HG03469 (cell line): ENCODE measurements around the gene ARPC2.

Source experiments
- ATAC-seq: cut with Tn5 transposase; IDR thresholded peaks from one replicate; pipeline ENCODE4 v1.9.1; 2021; ENCODE audit warnings: mild to moderate bottlenecking, moderate library complexity, moderate number of reproducible peaks; ENCODE audit not compliant: unreplicated experiment

The ARPC2 gene

DNA sequence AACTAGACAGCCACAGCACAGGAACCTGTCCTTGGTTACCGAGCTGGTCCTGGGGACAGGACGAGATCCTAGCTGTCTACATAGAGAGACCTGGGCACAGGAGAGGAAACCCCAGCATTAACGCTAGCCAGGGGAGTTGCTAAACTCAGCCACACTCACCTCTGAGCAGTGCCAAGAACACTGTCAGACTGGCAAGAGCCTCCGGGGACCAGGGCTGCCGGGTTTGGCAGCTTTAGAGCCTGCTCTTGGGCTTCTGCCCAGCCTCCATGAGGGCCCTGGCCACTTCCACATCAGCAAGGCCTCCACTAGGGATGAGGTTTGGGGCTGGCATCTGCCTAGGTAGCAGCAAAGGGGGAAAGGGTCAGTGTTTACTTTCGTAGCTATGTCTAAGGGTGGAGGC, 68.6 kb downstream of the ARPC2 start:
- ATAC-seq: no peak

DNA sequence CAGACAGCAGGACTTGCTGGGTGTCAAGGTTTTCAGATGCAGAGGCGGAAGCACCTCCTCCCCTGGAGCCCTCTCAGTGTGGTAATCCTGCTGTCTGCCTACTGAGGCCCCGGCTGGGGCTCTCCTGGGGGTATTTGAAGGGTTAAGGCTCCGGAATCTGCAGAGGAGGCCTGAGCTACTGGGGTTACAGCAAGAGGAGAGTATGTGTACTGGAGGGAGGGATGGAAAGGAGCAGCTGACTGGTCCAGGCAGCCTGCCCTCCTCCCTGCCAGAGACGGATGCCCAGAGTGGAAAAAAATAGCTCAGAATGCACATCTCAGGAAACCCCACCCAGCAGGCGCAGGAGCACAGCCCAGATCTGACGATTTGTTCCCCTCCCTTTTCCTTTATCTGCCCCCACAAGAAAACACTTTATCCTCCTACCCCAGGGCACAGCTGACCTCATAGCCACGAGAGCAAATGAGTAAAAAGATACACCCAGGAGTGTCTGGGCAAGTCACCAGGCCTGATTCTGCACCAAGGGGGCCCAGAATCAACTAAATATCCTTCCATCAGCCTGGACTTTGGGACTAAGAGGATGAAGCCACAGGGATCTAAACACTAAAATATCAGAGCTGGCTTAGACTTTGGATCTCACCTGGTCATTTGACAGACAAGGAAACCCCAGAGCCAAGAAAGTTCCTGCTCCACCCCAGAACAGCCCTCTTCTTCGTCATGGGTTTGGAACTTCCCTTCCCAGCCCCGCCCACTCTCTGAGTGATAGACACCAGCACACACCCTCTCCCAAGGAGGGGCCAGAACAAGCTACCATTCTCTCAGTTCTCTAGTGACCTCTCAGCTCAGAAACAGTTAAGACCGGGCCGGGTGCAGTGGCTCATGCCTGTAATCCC, 69.8 kb downstream of the ARPC2 start:
- peak; percentile 31 for ATAC-seq

DNA sequence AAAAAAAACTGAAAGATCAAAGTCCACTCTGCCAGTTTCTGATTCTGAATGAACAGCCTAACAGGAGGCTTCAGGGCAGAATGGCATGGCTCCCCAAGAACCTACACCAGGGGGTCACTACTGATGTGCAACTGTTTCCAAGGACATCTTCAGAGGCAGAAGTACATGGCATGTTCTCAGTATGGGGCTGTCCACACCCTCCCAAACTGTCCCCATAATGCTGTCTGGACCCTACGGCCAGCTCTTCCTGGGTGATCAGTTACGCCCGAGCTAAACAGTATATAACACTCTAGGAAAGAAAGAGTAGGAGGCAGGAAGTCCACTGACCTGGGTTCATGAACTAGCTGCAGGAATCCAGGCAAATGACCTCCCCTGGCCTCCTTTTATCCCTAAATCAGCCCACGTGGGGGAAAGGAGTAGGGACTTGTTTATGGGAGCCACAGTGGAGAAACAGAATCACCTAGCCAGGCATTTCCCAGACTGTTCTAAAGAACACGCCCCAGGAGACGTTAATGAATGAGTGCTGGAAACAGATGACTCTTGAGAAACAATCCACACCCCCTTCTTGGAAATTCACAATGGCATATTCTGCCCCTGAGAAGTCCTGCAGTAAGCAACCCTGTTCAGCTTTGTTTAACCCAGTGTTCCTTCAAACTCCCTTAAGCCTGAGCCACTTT, 72.8 kb downstream of the ARPC2 start:
- ATAC-seq: no peak

DNA sequence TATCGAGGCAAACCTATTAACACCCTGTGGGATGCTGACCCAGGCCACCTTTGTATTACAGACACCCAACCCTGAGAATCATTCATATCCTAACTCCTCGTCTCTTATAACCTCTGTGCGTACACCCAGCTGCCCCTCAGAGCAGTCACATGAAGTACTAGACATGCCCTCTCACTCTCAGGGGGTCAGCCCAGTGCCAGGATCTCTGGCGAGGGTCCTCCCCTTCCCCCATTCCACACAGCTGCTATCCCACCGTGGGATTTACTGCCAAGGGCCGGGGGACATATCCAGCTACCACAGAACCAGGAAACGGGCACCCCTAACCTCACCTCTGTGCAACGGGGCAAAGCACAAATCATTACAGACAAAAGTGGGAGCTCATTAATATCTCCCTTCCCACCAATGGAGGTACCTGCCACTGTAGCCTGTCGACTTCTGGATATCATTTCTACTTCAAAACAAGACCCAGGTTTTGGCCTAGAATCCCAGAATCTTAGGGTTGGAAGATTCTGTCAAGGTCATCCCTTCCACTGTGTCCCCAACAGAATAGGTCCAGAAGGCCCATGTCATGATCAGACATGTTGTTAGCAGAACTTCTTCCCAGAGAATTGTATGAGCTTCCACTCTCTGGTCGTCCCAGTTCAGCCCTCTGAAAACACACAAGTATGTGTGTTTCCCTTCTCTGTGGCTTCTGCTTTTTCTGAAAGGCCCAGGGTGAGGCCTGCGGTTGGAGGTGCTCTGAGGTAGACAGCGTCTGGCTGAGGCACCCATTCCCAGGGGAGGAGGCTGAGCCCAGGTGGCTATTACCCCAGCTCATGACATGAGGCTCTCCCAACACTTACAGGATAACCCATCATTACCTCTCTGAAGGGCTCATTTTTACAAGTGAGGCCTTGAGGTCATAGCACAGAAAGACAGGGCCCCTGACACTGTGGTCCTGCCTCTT, 73.6 kb downstream of the ARPC2 start:
- peak; percentile 44 for ATAC-seq

DNA sequence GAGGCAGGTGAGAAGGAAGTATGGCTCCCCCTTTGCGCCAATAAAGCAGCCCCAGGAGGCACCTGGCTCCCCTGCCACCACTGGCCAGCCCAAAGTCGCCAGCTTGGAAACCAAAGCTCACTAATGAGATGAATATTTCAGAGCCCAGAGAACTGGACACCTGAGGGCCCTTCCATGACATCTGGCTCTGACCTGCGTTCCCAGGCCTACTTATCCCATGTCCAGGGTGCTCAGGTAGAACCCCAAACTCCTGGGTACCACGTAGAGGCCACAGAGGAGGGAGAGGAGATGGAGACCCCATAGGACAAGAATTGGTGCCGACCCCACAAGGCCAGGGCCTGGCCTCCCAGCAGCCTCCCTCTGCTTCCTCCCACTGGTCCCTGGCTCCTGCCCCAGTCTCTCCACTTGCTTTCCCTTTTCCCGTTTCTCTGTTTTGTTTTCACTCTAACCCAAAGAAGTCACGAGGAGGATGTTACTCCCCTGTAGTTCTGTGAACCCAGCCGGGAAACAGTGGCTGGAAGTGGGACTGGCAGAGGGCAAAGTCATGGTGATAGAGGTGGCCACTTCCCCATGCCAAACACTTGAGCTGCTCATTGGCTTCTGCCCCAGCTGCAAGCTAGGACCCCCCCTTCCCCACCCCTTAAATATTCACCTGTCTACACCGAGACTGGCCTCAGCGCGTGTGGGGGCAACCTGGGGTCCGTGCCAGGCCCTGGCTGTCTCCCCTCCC, 74.5 kb downstream of the ARPC2 start:
- no peak for ATAC-seq

DNA sequence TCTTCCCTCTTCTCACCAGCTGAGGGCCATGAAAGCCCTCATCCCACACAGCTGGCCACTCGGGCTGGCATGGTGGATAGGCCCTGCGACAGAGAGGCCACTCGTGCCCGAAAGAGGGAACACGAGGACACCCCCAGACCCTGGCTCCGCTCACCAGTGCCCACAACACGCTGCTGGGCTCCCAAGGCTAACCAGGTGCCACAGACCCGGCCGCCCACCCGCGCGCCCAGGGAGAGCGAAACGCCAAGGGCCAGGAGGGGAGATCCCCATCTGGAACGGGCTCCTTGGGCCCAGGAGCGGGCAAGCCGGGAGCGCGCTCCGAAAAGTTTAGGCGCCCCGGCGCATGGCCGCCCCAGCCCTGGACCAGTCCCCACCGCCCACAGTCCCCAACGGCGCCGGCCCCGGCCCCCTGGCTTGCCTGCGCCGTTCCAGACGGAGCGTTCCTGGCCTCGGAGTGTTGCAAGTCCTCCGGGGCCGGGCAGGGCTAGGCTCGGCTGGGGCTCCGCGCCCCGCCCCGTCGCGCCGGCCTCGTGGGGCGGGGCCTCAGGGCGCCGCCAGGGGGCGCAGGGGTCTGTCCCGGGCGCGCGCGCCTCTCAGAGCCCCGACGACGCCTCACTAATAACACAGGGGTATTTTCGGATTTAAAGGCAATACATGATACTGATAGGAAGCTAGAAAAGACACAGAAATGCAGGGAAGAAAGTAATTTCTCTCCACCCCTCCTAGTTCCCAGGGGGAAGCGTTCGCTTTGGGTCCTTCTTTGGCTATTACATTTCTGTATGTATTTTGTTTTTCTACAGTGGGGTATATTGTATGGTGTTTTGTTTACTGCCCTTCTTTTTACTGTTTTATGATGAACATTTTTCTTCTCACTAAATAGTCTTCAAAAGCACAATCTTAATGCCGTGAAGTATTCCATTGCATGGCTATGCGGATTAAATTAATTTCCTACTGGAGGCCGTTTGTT, 75.3 kb downstream of the ARPC2 start, which contains the start of gene TMBIM1:
Gene TMBIM1, minus strand, starts transcription at position 456 of the 967 bp plus-strand sequence. CDS start 10,362 bp downstream, outside the sequence.
- ATAC-seq: peak; percentile 41

DNA sequence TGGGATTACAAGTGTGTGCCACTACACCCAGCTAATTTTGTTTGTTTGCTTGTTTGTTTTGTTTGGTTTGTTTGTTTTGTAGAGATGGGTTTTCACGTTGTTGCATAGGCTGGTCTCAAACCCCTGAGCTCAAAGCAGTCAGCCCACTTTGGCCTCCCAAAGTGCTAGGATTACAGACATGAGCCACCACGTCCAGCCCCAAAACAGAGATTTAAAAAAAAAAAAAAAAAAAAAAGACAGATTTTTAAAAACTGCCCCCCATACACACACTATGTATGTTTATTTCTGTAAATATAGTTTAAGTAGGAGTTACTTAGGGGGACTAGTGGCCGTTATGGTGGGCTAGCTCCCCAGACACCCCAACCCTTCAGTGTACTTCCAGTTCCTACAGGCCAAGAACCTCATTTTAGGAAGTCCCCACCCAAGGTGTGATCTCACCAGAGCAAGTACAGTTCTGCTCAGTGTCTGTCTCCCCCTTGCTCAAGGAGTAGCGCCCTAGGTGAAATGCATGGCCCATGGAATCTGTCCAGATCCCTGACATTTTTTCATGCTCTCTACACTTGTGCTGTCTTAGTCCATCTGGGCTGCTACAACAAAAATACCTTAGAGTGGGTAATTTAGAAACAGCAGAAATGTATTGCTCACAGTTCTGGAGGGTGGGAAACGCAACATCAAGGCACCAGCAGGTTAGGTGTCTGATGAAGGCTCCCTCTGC, 76.9 kb downstream of the ARPC2 start:
- ATAC-seq: no peak

DNA sequence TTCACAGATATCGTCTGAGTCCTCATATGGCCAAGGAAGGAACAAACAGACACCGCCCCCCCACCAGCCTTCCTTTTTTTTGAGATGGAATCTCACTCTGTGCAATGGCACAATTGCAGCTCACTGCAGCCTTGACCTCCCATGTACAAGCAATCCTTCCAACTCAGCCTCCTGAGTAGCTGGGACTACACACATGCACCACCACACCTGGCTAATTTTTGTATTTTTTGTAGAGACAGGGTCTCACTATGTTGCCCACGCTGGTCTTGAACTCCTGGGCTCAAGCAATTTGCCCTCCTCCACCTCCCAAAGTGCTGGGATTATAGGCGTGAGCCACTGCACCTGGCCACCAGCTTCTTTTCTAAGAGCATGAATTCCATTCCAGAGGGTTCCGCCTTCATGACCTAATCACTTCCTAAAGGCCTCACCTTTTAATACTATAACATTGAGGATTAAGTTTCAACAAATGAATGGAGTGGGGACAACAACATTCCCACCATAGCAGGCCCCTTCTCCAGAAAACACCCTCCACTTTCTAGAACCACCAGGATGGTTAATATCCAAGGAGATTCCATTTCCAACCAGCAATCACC, 77.5 kb downstream of the ARPC2 start:
- no peak for ATAC-seq

DNA sequence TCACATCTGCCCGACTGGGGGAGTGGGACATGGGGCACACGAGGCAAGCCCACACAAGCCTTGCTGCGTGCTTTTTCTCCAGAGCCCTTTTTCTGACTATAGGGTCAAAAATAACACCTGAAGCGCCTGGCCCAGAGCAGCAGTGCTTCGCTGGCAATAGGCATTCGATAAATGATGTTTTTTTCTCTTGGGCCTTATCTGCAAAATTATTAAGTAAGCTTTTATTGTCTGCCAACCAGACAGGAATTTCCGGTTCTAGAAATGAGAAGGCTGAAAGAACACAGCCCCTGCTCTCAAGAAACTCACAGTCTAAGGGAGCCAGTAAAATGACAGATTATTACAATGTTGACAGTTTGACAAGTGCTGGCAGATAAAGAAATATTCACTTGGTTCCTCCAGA, 78.0 kb downstream of the ARPC2 start:
- ATAC-seq: no peak

DNA sequence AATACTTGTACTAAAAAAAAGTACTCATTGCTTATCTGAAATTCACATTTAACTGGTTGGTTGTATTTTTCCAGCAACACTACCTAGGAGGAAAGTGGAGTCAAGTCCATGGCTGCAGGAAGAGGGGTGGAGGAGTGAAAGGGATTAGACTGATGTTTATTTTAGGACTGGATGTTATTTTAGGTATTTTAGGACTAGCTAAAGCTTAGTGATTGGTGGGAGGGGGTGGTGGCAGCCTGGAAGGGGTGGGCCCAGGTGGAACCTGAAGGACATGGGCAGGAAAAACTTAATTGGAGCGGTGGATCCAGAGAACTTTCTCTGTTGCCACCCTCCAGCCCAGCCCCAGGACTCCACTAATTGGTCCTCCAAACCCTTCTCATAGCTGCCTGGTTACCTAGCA, 79.2 kb downstream of the ARPC2 start:
- ATAC-seq: no peak

DNA sequence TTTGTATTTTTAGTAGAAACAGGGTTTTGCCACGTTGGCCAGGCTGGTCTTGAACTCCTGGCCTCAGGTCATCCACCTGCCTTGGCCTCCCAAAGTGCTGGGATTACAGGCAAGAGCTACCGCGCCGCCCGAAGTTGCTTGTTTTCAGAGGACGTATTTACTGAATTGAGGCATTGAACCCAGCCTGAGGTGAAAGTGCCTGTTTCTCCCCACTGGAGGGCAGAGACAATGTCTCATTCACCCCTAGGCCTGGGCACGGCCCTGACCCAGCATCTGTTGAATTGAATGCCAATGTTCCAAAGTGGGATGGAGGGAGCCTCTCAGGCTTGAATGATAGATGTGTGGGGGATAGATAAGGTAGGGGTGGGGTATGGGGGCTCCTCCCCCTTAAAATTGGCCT, 79.9 kb downstream of the ARPC2 start:
- ATAC-seq: no peak

DNA sequence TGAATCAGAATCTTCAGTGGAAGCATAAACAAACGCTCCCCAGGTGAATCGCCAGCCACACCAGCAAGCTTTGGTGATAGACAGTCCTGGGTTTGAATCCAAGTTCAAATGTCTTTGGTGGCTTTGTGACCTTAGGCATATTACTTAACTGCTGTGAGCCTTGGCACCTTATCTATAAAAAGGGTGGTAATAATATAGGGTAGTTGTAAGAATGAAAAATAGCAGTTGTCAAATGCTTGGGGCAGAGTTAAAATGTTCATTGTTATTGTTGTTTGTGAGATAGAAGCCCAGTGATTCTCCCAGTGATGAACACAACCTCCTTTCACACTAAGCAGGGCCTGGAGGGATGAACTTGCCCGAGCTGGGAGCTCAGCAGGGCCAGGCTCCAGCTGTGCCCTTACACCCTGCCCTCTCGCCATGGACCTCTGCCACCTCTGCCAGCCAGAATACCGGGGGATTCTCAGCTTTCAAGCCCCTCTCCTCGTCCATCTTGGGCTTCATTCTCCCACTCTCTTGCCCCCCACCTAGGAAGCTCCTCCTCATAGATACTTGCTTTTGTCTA, 81.4 kb downstream of the ARPC2 start:
- ATAC-seq: no peak

DNA sequence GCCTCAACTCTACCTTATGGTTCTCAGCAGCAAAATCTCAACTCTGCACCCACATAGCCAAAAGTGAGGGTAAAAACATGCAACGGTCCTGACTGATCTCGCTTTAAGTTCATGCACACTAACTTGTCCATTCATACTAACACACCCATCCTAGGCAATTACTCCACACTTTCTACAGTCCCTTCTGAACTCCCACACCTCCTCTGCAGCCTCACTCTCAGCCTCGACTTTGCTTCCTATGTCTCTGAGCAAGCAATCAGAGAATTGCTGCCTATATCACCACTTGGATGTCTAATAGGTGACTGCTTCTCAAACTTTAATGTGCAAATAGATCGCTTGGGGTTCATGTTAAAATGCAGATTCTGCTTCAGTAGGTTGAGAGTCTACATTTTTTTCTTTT, 83.2 kb downstream of the ARPC2 start:
- ATAC-seq: no peak

DNA sequence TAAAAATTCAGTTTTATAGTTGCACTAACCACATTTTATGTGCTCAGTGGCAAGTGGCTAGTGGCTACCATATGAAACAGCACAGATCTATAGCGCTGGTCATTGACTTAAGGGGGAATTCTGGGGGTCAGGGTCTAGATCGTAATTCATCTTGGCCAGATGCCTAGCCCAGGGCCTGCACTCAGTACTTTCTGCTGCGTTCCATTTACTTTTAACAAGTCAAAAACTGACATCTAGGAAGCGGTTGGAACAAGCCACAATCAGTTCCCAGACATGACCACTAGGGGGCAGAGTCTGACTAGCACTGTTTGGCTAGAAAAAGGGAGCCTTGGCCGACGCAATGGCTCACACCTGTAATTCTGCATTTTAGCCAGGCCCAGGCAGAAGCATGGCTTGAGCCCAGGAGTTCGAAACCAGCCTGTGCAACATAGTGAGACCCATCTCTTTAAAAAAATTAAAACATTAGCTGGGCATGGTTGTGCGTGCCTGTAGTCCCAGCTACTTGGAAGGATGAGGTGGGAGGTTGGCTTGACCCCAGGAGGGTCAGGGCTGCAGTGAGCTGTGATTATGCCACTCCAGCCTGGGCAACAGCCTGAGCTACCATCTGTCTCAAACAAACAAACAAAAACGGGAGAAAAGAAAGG, 84.3 kb downstream of the ARPC2 start:
- peak; percentile 46 for ATAC-seq
